H9 (cell line): ENCODE measurements around the gene CCDC169. TPM values are rescaled to one million over a fixed set of nuclear protein-coding genes. Genes with fewer than 3 reads are reported as not detected.

Experiments
- DNase-seq: peaks from one replicate; pipeline ENCODE4 v3.0.0-alpha.2; 2017
- H2AFZ ChIP-seq: one replicate; pipeline ENCODE4 v1.6.1; 2013; ENCODE audit warnings: mild to moderate bottlenecking, low read length, control low read depth, moderate library complexity
- H2AK5ac ChIP-seq: 2 replicates; pipeline ENCODE4 v1.6.1; 2013; ENCODE audit warnings: low read length, control low read depth, mixed read lengths; ENCODE audit not compliant: insufficient read length
- H2BK120ac ChIP-seq: one replicate; pipeline ENCODE4 v1.6.1; 2013; ENCODE audit warnings: low read depth, mild to moderate bottlenecking, low read length, control low read depth, inconsistent platforms; ENCODE audit not compliant: poor library complexity, severe bottlenecking
- H2BK12ac ChIP-seq: 2 replicates; pipeline ENCODE4 v1.6.1; 2013; ENCODE audit warnings: low read length, control low read depth, mixed read lengths, low read depth; ENCODE audit not compliant: insufficient read length
- H2BK15ac ChIP-seq: 2 replicates; pipeline ENCODE4 v1.6.1; 2013; ENCODE audit warnings: low read depth, low read length, control low read depth
- H2BK20ac ChIP-seq: one replicate; pipeline ENCODE4 v1.6.1; 2013; ENCODE audit warnings: low read depth, mild to moderate bottlenecking, low read length, control low read depth, inconsistent platforms; ENCODE audit not compliant: poor library complexity, severe bottlenecking
- H2BK5ac ChIP-seq: 2 replicates; pipeline ENCODE4 v1.6.1; 2013; ENCODE audit warnings: low read length, control low read depth, mixed read lengths; ENCODE audit not compliant: insufficient read length
- H3K14ac ChIP-seq: 2 replicates; pipeline ENCODE4 v1.6.1; 2013; ENCODE audit warnings: low read length, control low read depth; ENCODE audit not compliant: insufficient read depth
- H3K18ac ChIP-seq: 2 replicates; pipeline ENCODE4 v1.6.1; 2013; ENCODE audit warnings: low read depth, mild to moderate bottlenecking, mixed read lengths, low read length, control low read depth; ENCODE audit not compliant: insufficient read length
- H3K23ac ChIP-seq: 2 replicates; pipeline ENCODE4 v1.6.1; 2013; ENCODE audit warnings: low read length, control low read depth, mixed read lengths, low read depth; ENCODE audit not compliant: insufficient read length
- H3K23me2 ChIP-seq: 2 replicates; pipeline ENCODE4 v1.6.1; 2013; ENCODE audit warnings: low read depth, mild to moderate bottlenecking, mixed read lengths, low read length, control low read depth; ENCODE audit not compliant: insufficient read length, poor library complexity, severe bottlenecking
- H3K27ac ChIP-seq: 2 replicates; pipeline ENCODE4 v1.5.1; 2013; ENCODE audit warnings: low read length, control low read depth, mixed read lengths, low read depth; ENCODE audit not compliant: insufficient read length
- H3K27me3 ChIP-seq: 2 replicates; pipeline ENCODE4 v1.6.1; 2013; ENCODE audit warnings: low read length, control low read depth, inconsistent platforms; ENCODE audit not compliant: insufficient read depth
- H3K4ac ChIP-seq: 2 replicates; pipeline ENCODE4 v1.6.1; 2013; ENCODE audit warnings: low read depth, mild to moderate bottlenecking, control low read depth, inconsistent platforms, low read length, moderate library complexity
- H3K4me1 ChIP-seq: 2 replicates; pipeline ENCODE4 v1.6.1; 2013; ENCODE audit warnings: low read length, control low read depth, inconsistent platforms; ENCODE audit not compliant: insufficient read depth
- H3K4me2 ChIP-seq: 2 replicates; pipeline ENCODE4 v1.6.1; 2013; ENCODE audit warnings: low read length, control low read depth, mixed read lengths; ENCODE audit not compliant: insufficient read length, insufficient read depth
- H3K56ac ChIP-seq: 2 replicates; pipeline ENCODE4 v1.6.1; 2013; ENCODE audit warnings: low read depth, mild to moderate bottlenecking, mixed read lengths, low read length, control low read depth; ENCODE audit not compliant: insufficient read length
- H3K79me1 ChIP-seq: 2 replicates; pipeline ENCODE4 v1.6.1; 2013; ENCODE audit warnings: low read depth, mild to moderate bottlenecking, moderate library complexity, low read length, control low read depth, inconsistent platforms; ENCODE audit not compliant: insufficient read depth, poor library complexity, severe bottlenecking
- H3K79me2 ChIP-seq: 2 replicates; pipeline ENCODE4 v1.6.1; 2013; ENCODE audit warnings: low read length, control low read depth, inconsistent platforms; ENCODE audit not compliant: insufficient read depth
- H3K9ac ChIP-seq: 2 replicates; pipeline ENCODE4 v1.6.1; 2013; ENCODE audit warnings: low read length, control low read depth, mixed read lengths; ENCODE audit not compliant: insufficient read length; ENCODE audit errors: extremely low read depth
- H3K9me3 ChIP-seq: one replicate; pipeline ENCODE4 v1.6.1; 2013; ENCODE audit warnings: low read depth, low read length, inconsistent platforms; ENCODE audit not compliant: control insufficient read depth
- H3T11ph ChIP-seq: one replicate; pipeline ENCODE4 v1.6.1; 2013; ENCODE audit warnings: mild to moderate bottlenecking, low read length, control low read depth, inconsistent platforms
- H4K20me1 ChIP-seq: one replicate; pipeline ENCODE4 v1.6.1; 2013; ENCODE audit not compliant: control insufficient read depth, insufficient read length, insufficient read depth
- H4K5ac ChIP-seq: 2 replicates; pipeline ENCODE4 v1.6.1; 2013; ENCODE audit warnings: low read depth, mild to moderate bottlenecking, mixed read lengths, low read length, control low read depth; ENCODE audit not compliant: insufficient read length
- H4K8ac ChIP-seq: replicated peaks from 2 replicates; pipeline ENCODE4 v1.6.1; 2013; ENCODE audit warnings: low read length, control low read depth, mixed read lengths, low read depth; ENCODE audit not compliant: insufficient read length
- H4K91ac ChIP-seq: 2 replicates; pipeline ENCODE4 v1.6.1; 2013; ENCODE audit warnings: low read depth, mild to moderate bottlenecking, moderate library complexity, mixed read lengths, low read length, control low read depth; ENCODE audit not compliant: insufficient read length
- H3K27ac Mint-ChIP-seq, 3 experiments: 2 replicates in 2 of 3; 3 replicates in 1 of 3; pipeline ENCODE4 v1.8.0; 2020 to 2021; ENCODE audit warnings: mixed read lengths in 3 of 3, mild to moderate bottlenecking in 1 of 3, moderate library complexity in 1 of 3
- H3K27me3 Mint-ChIP-seq: 2 replicates; pipeline ENCODE4 v1.8.0; 2021; ENCODE audit warnings: low read depth, mild to moderate bottlenecking, moderate library complexity, mixed read lengths
- H3K36me3 Mint-ChIP-seq, 3 experiments: 2 replicates in 2 of 3; 3 replicates in 1 of 3; pipeline ENCODE4 v1.8.0; 2020 to 2021; ENCODE audit warnings: low read depth in 3 of 3, mixed read lengths in 3 of 3; ENCODE audit not compliant: insufficient read depth in 1 of 3
- H3K4me1 Mint-ChIP-seq, 2 experiments: 2 replicates each; pipeline ENCODE4 v1.8.0; 2020; ENCODE audit warnings: mixed read lengths in 2 of 2
- H3K4me3 Mint-ChIP-seq, 2 experiments: 2 replicates in 1 of 2; 3 replicates in 1 of 2; pipeline ENCODE4 v1.8.0; 2020 to 2021; ENCODE audit warnings: mild to moderate bottlenecking in 2 of 2, mixed read lengths in 2 of 2, moderate library complexity in 1 of 2
- H3K9me3 Mint-ChIP-seq, 2 experiments: 2 replicates in 1 of 2; 3 replicates in 1 of 2; pipeline ENCODE4 v1.8.0; 2020; ENCODE audit warnings: mild to moderate bottlenecking in 2 of 2, mixed read lengths in 2 of 2, moderate library complexity in 1 of 2
- WGBS: extraction: QIAGEN DNeasy Blood & Tissue Kit; methylation state at CpG from one replicate; pipeline ENCODE4 v1.1.7; 2013; ENCODE audit warnings: missing lambda C conversion rate, low lambda C conversion rate, mixed read lengths; ENCODE audit not compliant: insufficient read length; ENCODE audit errors: extremely low coverage; 5-methylcytosine and 5-hydroxymethylcytosine counted together
- total RNA-seq: library from RNA; stranded (reverse); gene quantifications from 2 replicates; pipeline ENCODE4 v1.2.1, GENCODE V29; 2021
- TF ChIP-seq, protein P1 (sequence below): fragments of 200-600 bp; sonication (generic); conservative IDR thresholded peaks from 3 replicates; pipeline ENCODE4 v1.8.0; 2021; ENCODE audit warnings: antibody characterized with exemption, mild to moderate bottlenecking

CCDC169 gene
- total RNA-seq, 1 experiment from 2014 or later: 19.1 TPM

DNA sequence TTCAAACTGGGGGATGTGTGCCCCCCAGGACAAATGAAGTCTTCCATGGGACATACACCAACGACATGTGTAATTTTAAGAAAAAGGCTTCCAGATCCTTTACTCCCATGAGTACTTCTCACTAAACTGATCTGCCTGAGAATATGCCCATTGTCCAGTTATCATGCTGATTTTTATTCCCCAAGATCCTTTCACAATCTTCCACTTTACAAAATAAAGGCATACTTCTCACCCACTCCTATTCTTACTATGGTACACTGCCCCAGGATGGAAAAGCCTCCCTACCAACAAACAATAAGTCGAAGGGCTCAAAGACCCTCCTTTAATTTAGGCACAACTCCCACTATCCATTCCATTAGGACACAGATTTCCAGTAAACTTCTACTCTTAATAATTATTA, 45.1 kb upstream of the CCDC169 start:
- H4K8ac ChIP-seq: no peak overlapping the region
- Mint-ChIP-seq H3K27me3 (no peaks in the 10 kb centered on the region), H3K27ac (no peak overlapping the region; a peak in 1 of 7 replicates), H3K4me1 (peaks cover 30 to 51% of the 10 kb centered on the region in 2 experiments), H3K36me3 (no peaks in the 10 kb centered on the region), H3K4me3 (no peak overlapping the region), H3K9me3 (no peaks in the 10 kb centered on the region)
- H3T11ph ChIP-seq: no peak overlapping the region
- H2BK15ac ChIP-seq: no peak overlapping the region
- H3K4ac ChIP-seq: no peak overlapping the region
- no peak overlapping the region for H4K91ac ChIP-seq
- no peak overlapping the region for H2AFZ ChIP-seq
- peaks cover 2% of the 10 kb centered on the region for H3K79me1 ChIP-seq
- no peak overlapping the region for H3K56ac ChIP-seq
- H2BK20ac ChIP-seq: no peak overlapping the region
- peaks cover 5% of the 10 kb centered on the region for H3K4me1 ChIP-seq
- H3K18ac ChIP-seq: no peak overlapping the region
- H3K27me3 ChIP-seq: no peaks in the 10 kb centered on the region
- H3K23ac ChIP-seq: no peak overlapping the region
- H3K79me2 ChIP-seq: peaks cover 28% of the 10 kb centered on the region; the same call in 1 of the 2 replicates
- TF ChIP-seq, protein P1, sequence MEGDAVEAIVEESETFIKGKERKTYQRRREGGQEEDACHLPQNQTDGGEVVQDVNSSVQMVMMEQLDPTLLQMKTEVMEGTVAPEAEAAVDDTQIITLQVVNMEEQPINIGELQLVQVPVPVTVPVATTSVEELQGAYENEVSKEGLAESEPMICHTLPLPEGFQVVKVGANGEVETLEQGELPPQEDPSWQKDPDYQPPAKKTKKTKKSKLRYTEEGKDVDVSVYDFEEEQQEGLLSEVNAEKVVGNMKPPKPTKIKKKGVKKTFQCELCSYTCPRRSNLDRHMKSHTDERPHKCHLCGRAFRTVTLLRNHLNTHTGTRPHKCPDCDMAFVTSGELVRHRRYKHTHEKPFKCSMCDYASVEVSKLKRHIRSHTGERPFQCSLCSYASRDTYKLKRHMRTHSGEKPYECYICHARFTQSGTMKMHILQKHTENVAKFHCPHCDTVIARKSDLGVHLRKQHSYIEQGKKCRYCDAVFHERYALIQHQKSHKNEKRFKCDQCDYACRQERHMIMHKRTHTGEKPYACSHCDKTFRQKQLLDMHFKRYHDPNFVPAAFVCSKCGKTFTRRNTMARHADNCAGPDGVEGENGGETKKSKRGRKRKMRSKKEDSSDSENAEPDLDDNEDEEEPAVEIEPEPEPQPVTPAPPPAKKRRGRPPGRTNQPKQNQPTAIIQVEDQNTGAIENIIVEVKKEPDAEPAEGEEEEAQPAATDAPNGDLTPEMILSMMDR: no peak
- WGBS: no CpG with 5 or more reads among the region's 2 CpGs
- no peaks in the 10 kb centered on the region for H3K9me3 ChIP-seq
- H2AK5ac ChIP-seq: no peak overlapping the region
- DNase-seq: no peak
- no peak overlapping the region for H3K4me2 ChIP-seq
- H4K5ac ChIP-seq: no peak overlapping the region
- H3K27ac ChIP-seq: no peak overlapping the region
- peaks cover 8% of the 10 kb centered on the region for H3K23me2 ChIP-seq
- no peak overlapping the region for H2BK120ac ChIP-seq
- H4K20me1 ChIP-seq: no peaks in the 10 kb centered on the region
- H2BK12ac ChIP-seq: no peak overlapping the region
- no peak overlapping the region for H2BK5ac ChIP-seq
- no peak overlapping the region for H3K9ac ChIP-seq
- H3K14ac ChIP-seq: no peak overlapping the region
